Motor neuron (in vitro differentiated cells): Measurements from ENCODE around the gene ZNF579. TPM values are rescaled to one million over a fixed set of nuclear protein-coding genes. Genes with fewer than 3 reads are reported as not detected.
"Not testable (repeated sequence)": the region's sequence is repeated elsewhere in the genome, so short reads cannot be mapped to it uniquely, and the experiment has no call there.

Experiments
- ATAC-seq, 8 experiments: fragments of 200-7000 bp; cut with Tn5 transposase; replicated peaks in 6 of 8; 2 replicates each; pipeline ENCODE4 v1.8.0; 2021; ENCODE audit warnings: mild to moderate bottlenecking in 8 of 8, moderate library complexity in 8 of 8
- H3K27ac ChIP-seq, 2 donors: fragments of 250-450 bp; sonication (Bioruptor Pico); 2 replicates each; pipeline ENCODE4 v1.9.0; 2021; ENCODE audit warnings: antibody characterized with exemption in 2 of 2, mild to moderate bottlenecking in 2 of 2, moderate library complexity in 1 of 2
- H3K4me1 ChIP-seq, 2 donors: fragments of 250-450 bp; sonication (Bioruptor Pico); replicated peaks in 1 of 2; 2 replicates each; pipeline ENCODE4 v1.6.1; 2021; ENCODE audit warnings: antibody characterized with exemption in 2 of 2, mild to moderate bottlenecking in 2 of 2, moderate library complexity in 1 of 2
- H3K4me3 ChIP-seq, 5 donors: fragments of 250-450 bp; sonication (Bioruptor Pico); 2 replicates each; pipeline ENCODE4 v1.9.0; 2021; ENCODE audit warnings: antibody characterized with exemption in 5 of 5, mild to moderate bottlenecking in 5 of 5, moderate library complexity in 4 of 5
- WGBS, 10 experiments: fragments of 450-650 bp; shearing (Covaris generic); methylation state at CpG; one replicate each; pipeline ENCODE4 v1.0.0; 2022; 5-methylcytosine and 5-hydroxymethylcytosine counted together
- in situ Hi-C, 9 experiments: fragments of 400-800 bp; cut with MboI; loops; one replicate each; pipeline ENCODE4 v1.15.0; 2021; ENCODE audit warnings: low sequenced_read_pairs in 9 of 9, low pct_unique_long_range_greater_than_20kb in 2 of 9; ENCODE audit not compliant: unreplicated experiment in 9 of 9
- total RNA-seq, 8 experiments: library from RNA; unstranded; fragments of 300-600 nt; gene quantifications; 2 replicates each; pipeline versions ENCODE4 v1.2.3 to v1.2.4, GENCODE V29; 2022

ZNF579 gene
- total RNA-seq, 8 experiments from 2014 or later = 3.4 to 9.4 (median 5.0) TPM

DNA sequence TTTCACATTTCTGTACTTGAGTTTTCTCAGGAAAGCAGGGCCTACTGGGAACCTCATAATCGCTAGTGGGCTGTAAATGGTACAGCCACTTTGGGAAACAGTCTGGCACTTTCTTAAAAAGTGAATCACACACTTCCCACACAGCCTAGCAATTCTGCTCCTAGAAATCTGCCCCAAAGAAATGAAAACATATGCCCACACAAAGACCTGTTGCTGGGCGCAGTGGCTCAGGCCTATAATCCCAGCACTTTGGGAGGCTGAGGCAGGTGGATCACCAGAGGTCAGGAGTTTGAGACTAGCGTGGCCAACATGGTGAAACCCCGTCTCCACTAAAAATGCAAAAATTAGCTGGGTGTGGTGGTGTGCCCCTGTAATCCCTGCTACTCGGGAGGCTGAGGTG lies 11.2 kb downstream of the ZNF579 start:
- WGBS, 10 experiments = 36 to 91% (median 74%) methylated on average over 1 to 4 of the region's 5 CpGs; no CpG with 5 or more reads in 2 of the 10 experiments

DNA sequence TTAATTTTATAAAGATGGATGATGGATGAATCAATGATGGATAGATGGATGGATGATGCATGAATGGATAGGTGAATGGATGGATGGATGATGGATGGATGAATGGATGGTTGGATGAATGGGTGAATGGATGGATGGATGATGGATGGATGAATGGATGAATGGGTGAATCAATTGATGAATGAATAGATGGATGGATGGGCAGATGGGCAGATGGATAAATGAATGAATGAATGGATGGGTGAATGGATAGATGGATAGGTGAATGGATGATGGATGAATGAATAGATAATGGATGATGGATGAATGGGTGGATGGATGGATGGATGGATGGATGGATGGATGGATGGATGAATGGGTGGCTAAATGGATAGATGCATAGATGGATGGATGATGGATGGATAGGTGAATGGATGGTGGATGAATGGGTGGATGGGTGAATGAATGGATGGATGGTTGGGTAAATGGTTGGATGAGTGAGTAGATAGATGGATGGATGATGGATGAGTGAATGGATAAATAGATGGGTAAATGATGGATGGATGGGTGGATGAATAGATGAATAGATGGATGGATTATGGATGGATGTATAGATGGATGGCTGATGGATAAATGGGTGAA lies 12.8 kb downstream of the ZNF579 start:
- H3K4me3 ChIP-seq = no peak overlapping the region
- no peak for ATAC-seq
- in situ Hi-C loops = no loop called here

More for the DNA sequence above, 11.2 kb downstream of the ZNF579 start:
- H3K4me3 ChIP-seq, in situ Hi-C loops, ATAC-seq, H3K27ac ChIP-seq, H3K4me1 ChIP-seq: not testable (repeated sequence)

DNA sequence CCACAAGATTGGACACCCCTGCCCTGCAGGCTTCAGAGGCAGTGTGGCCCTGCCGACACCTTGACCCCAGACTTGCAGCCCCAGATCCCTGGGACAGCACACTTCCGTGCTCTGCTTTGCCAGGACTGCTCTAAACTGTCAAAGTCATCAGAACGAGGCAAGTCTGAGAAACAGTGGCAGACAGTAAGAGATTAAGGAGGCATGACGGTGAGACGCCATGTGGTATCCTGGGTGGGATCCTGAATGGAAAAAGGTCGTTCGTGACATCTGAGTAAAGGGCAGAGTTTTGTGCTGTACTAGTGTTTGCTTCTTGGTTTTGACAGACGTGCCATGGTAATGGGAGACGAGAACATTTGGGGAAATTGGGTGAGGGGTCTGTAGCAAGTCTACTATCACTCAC lies 13.8 kb downstream of the ZNF579 start:
- WGBS, 10 experiments = 4 to 67% (median 37%) methylated on average over 2 to 5 of the region's 9 CpGs; no CpG with 5 or more reads in 4 of the 10 experiments
- Histone ChIP-seq H3K27ac (no peak overlapping the region), H3K4me1 (peaks cover 3 to 8% of the 10 kb centered on the region in 2 donors), H3K4me3 (no peak overlapping the region)
- no peak for ATAC-seq
- in situ Hi-C loops = no loop called here

More for the DNA sequence above, 12.8 kb downstream of the ZNF579 start:
- H3K27ac ChIP-seq = no peak overlapping the region
- peaks cover 3 to 7% of the 10 kb centered on the region in 2 donors for H3K4me1 ChIP-seq

DNA sequence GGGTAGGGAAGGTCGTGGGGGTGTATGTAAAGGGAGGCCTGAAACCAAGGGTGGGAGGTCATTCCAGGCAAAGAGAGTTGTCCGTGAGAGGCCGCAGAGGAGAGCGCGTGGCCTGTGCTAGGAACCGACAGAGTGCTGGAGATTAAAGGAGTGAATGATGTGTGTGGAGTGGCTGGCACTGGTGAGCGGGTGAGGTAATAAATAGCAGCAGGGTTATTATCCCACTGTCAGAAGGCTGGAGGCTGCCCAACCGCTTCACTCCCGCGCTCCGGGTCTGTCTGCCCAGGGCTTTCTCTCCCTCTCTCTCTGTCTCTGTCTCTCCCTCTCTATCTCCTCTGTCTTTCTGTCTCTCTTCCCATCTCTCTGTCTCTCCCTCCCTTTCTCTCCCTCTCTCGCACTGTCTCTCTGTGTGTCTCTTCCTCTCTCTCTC lies 17.4 kb downstream of the ZNF579 start:
- Histone ChIP-seq H3K4me1 (peaks cover 3 to 8% of the 10 kb centered on the region in 2 donors), H3K27ac (peak overlapping the region in 1 of 2 donors; percentile 59), H3K4me3 (no peak overlapping the region)
- in situ Hi-C loops = no loop called here
- ATAC-seq = peak in 7 of 8 experiments; percentile 31 to 100 (median 99)
- 0 to 36% (median 30%) methylated on average over 2 to 6 of the region's 12 CpGs; no CpG with 5 or more reads in 6 of the 10 experiments for WGBS, 10 experiments

DNA sequence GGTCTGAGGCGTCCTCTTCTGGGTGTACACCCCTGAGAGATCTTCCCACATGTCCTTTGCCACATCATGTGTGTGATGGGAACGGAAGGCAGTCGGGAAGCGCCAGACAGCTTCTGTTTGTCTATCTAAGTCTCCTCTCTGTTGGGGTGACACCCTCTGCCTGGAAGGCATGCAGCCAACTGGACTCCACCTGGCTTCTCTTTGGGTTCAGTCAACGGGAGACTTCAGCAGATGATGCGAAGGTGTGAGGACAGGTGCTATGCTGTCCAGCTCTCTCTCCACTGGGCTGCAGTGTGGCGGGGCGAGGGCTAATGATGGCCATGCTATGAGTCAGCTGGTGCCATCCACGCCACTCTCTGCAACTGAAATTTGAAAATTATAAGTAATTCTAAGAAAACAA lies 21.0 kb downstream of the ZNF579 start:
- no peak overlapping the region for H3K27ac ChIP-seq
- in situ Hi-C loops = no loop called here
- no peak for ATAC-seq
- peaks cover 5 to 14% of the 10 kb centered on the region in 2 donors for H3K4me1 ChIP-seq
- WGBS, 10 experiments = 0 to 85% (median 76%) methylated on average over 1 to 5 of the region's 9 CpGs; no CpG with 5 or more reads in 5 of the 10 experiments
- no peak overlapping the region for H3K4me3 ChIP-seq

DNA sequence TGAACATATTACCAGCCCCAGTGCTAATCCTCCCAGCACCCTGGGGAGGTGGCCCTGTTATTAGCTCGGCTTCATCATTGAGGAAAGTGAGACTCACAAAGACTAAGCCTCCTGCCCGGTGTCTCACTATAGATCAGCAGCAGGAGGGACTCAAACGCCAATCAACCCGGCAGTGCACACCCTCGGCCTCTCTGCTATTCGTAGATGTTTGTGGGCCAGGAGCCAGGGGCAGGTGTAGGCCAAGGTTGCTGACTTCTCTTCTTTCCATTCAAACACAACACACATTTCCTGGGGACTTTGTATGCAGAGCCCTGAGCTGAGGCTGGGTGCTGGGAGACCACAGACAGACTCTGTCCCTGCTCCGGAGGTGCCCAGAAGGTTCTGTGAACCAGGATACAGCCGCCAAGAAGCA lies 25.9 kb downstream of the ZNF579 start:
- Histone ChIP-seq H3K4me3 (no peak overlapping the region), H3K4me1 (peaks cover 17 to 25% of the 10 kb centered on the region in 2 donors), H3K27ac (no peak overlapping the region)
- ATAC-seq = peak in 3 of 8 experiments; percentile 2 to 70 (median 31)
- WGBS, 10 experiments = 17 to 100% (median 54%) methylated on average over 1 to 7 of the region's 8 CpGs; no CpG with 5 or more reads in 3 of the 10 experiments
- in situ Hi-C loops = no loop called here

DNA sequence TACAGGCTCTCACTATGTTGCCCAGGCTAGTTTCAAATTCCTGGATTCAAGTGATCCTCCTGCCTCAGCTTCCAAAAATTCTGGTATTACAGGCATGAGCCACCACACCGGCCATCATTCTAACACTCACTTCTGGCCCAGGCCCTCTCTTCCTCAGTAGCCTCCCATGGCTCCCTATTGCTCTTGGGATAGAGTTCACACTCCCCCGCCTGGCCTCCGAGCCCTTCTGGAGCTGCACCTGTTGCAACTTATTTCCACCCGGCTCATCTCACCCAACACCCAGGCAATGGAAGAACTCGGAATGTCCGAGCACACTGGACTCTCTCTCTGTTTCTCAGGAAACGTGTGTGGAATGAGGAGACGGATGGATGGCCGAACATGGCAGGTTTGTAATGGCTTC lies 26.3 kb downstream of the ZNF579 start:
- 0 to 100% (median 69%) methylated on average over 1 to 4 of the region's 9 CpGs for WGBS, 10 experiments
- Histone ChIP-seq H3K27ac (no peak overlapping the region), H3K4me1 (peaks cover 20 to 28% of the 10 kb centered on the region in 2 donors), H3K4me3 (no peak overlapping the region)
- in situ Hi-C loops = no loop called here
- peak in 2 of 8 experiments; percentile 29 to 81 for ATAC-seq

DNA sequence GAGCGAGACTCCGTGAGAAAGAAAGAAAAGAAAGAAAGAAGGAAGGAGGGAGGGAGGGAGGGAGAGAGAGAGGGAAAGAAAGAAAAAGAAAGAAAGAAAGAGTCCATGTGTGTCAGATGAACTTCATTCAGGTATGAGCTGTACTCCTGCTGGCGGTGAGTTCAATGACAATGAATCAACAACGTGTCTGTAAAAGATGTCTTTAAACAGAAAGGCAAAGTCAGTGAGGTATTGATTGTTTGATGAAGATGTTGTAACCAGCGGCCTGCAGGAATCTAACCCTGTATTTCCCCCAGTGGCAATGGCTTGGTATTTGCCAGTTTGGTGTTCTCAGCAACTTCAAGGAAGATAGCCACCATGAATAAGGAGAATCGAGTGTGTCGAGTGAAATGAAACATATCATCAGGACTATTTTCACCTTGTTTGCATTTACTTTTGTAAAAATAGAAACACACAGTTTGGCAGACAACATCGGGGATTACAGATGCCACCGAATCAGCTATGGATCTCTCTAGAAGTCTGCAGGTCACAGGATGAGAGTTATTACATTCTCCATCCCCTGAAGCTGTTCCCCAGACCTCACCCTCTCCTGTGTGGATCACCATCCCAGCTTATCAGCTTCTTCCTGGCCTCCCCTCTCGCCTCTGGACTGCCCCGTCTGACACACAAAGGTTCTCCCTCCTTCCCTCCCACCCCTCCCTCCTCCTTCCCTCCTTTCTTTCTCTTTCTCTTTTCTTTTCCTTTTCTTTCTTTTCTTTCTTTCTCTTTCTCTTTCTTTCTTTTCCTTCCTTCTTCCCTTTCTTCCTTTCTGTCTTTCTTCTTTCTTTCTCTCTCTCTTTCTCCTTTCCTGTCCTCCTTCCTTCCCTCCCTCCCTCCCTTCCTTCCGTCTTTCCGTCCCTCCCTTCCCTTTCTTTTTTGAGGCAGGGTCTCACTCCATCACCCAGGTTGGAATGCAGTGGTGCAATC lies 27.1 kb downstream of the ZNF579 start:
- in situ Hi-C loops = no loop called here
- peaks cover 20 to 28% of the 10 kb centered on the region in 2 donors for H3K4me1 ChIP-seq
- H3K27ac ChIP-seq = no peak overlapping the region
- H3K4me3 ChIP-seq = no peak overlapping the region
- peak in 1 of 8 experiments; percentile 24 for ATAC-seq
- WGBS, 10 experiments = 23 to 59% (median 54%) methylated on average over 3 to 12 of the region's 13 CpGs; no CpG with 5 or more reads in 2 of the 10 experiments

DNA sequence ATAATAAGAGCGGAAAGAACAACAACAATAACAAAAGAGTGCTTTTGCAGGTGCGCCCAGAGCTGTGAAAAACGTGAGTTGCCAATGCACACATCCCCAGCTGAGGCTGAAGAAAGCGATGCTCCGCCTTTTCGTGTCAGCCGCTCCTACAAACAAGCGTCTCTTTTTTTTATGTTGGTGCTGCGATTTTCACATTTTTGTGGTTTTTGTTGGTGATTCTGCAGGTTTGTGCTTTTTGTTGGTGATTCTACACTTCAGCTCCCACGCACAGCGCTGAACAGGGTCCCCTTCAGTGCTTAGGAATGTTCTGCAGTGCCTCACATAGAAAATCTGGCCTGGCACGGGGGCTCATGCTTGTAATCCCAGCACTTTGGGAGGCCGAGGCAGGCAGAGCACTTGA lies 28.0 kb downstream of the ZNF579 start:
- ATAC-seq = no peak
- in situ Hi-C loops = no loop called here
- Histone ChIP-seq H3K4me1 (peaks cover 20 to 28% of the 10 kb centered on the region in 2 donors), H3K4me3 (no peak overlapping the region), H3K27ac (no peak overlapping the region)
- WGBS, 10 experiments = 0 to 83% (median 69%) methylated on average over 1 to 12 of the region's 13 CpGs; no CpG with 5 or more reads in 2 of the 10 experiments

DNA sequence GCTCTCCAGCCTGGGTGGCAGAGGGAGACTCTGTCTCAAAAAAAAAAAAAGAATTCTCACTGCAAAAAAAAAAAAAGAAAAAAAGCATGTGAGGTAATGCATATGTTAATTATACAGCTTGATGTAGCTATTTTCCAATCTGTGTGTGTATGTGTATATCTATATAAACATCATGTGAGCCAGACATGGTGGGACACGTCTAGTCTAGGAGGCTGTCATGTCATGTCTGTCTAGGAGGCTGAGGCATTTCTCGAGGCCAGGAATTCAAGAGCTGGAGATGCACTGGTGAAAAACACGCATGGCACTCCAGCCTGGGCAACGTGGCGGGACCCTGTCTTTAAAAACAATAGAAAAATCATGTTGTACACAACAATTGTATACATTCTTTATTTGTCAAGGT lies 28.4 kb downstream of the ZNF579 start:
- in situ Hi-C loops = no loop called here
- peaks cover 20 to 28% of the 10 kb centered on the region in 2 donors for H3K4me1 ChIP-seq
- 53 to 93% (median 66%) methylated on average over 1 to 5 of the region's 5 CpGs; no CpG with 5 or more reads in 2 of the 10 experiments for WGBS, 10 experiments

DNA sequence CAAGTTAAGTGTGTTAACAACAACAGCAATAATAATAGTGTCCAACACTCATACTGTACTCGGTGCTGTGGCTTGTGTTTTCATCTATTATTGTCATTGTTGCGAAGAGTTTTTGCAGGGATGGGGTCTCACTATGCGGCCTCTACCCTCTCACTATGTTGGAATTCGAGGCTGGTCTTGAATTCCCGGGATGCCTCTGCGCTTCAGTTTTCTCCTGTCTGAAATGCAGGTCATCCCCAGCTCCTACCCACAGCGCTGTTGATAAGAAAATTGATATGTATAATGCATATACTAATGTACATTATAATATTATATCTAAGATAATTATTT lies 30.4 kb downstream of the ZNF579 start:
- 33 to 59% (median 43%) methylated on average over 3 to 7 of the region's 7 CpGs; no CpG with 5 or more reads in 3 of the 10 experiments for WGBS, 10 experiments
- Histone ChIP-seq H3K4me1 (peaks cover 20 to 38% of the 10 kb centered on the region in 2 donors), H3K27ac (no peak overlapping the region), H3K4me3 (no peak overlapping the region)
- in situ Hi-C loops = no loop called here
- no peak for ATAC-seq

More for the DNA sequence above, 28.4 kb downstream of the ZNF579 start:
- Histone ChIP-seq H3K27ac (no peak overlapping the region), H3K4me3 (no peak overlapping the region)
- no peak for ATAC-seq

DNA sequence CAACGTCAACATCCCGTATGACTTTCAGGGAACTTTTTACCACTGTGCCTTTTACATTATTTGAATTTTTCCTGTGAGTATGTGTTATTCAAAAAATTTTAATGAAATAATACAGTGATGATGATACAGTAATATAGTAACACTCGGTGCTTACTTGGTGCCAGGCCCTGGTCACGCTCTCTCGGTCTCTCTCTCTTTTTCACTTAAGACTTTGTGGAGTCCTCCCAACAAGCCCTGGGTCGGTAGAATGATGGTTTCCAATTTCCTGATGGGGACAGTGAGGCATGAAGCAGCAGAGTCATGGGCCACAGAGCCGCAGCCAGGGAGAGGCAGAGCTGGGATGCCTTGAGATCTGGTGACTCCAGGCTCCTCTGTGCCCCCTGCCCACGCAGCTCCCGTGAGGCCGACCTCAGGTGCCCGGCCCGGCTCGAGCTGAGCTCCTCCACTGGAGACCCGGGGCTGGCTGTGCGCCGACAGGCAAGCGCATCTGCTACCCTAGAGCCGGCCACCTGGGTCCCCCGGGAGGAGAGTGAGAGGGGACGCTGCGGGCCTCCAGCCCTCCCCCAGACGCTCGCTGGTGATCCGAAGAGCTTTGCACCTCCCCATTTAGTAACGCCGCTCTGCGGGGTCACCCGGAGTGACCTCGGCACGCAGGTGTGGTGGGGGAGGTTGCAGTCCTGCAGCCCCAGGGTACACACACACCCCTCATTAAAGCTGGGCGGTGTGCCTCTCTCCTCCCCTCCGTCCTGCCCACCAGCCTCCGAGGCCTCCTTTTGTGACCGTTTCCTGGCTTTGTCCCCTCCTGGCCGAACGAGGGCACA lies 30.9 kb downstream of the ZNF579 start:
- Histone ChIP-seq H3K4me3 (no peak overlapping the region), H3K4me1 (peaks cover 23 to 38% of the 10 kb centered on the region in 2 donors), H3K27ac (no peak overlapping the region)
- ATAC-seq = peak; percentile 36 to 80 (median 72)
- in situ Hi-C loops = no loop called here
- 13 to 89% (median 40%) methylated on average over 2 to 18 of the region's 36 CpGs; no CpG with 5 or more reads in 1 of the 10 experiments for WGBS, 10 experiments
